Endothelial cell of umbilical vein (primary cell): ENCODE data around the gene S1PR5. TPM values are rescaled to one million over a fixed set of nuclear protein-coding genes. Genes with fewer than 3 reads are reported as not detected.
A peak's percentile ranks its signal among the peaks of the same experiment; 100 is the strongest.

Experiments
- BruUV-seq: library from RNA; stranded (reverse); fragments of 400-500 nt; replicated peaks from 2 replicates; lab custom pipeline; 2021; lab: Mats Ljungman, UMichigan
- CTCF ChIA-PET: fragments of 300-600, 350-600 bp; sonication (Branson Sonifier 250); formaldehyde crosslinking; loops from one replicate; lab custom pipeline; 2021; ENCODE audit warnings: antibody characterized with exemption, inconsistent platforms; lab: Charles Lee
- POLR2A ChIA-PET: fragments of 300-600, 350-600 bp; sonication (Branson Sonifier 250); formaldehyde crosslinking; loops from one replicate; lab custom pipeline; 2021; ENCODE audit warnings: antibody characterized with exemption, inconsistent platforms; lab: Charles Lee
- DNase-seq: peaks from one replicate; pipeline ENCODE4 v3.0.0-alpha.2; 2011; ENCODE audit warnings: low read depth, low spot score
- FAIRE-seq: peaks from 2 replicates; lab custom pipeline; 2011; peaks lifted over from hg19 to GRCh38; lab: Jason Lieb, UNC
- H2AFZ ChIP-seq: 2 replicates; pipeline ENCODE4 v1.6.0; 2012; ENCODE audit warnings: low read depth, low read length, control low read depth, inconsistent platforms
- H3K27ac ChIP-seq: 2 replicates; pipeline ENCODE4 v1.5.1; 2011; ENCODE audit warnings: low read depth, mild to moderate bottlenecking, control low read depth, low read length, moderate library complexity; ENCODE audit not compliant: insufficient read depth
- H3K27me3 ChIP-seq, 2 experiments: 2 replicates each; pipeline versions ENCODE4 v1.6.0 to v1.6.1; 2011; ENCODE audit warnings: low read length in 2 of 2, mixed read lengths in 1 of 2; ENCODE audit not compliant: control insufficient read depth in 2 of 2, insufficient read depth in 2 of 2
- H3K36me3 ChIP-seq, 2 experiments: 2 replicates in 1 of 2; 3 replicates in 1 of 2; pipeline ENCODE4 v1.5.1; 2011; ENCODE audit warnings: low read length in 2 of 2, mild to moderate bottlenecking in 1 of 2, moderate library complexity in 1 of 2; ENCODE audit not compliant: control insufficient read depth in 2 of 2, insufficient read depth in 2 of 2; ENCODE audit errors: extremely low read depth in 1 of 2
- H3K4me1 ChIP-seq: 3 replicates; pipeline ENCODE4 v1.5.1; 2011; ENCODE audit warnings: mild to moderate bottlenecking, low read length; ENCODE audit not compliant: control insufficient read depth, insufficient read depth; ENCODE audit errors: extremely low read depth
- H3K4me2 ChIP-seq: 2 replicates; pipeline ENCODE4 v1.6.1; 2011; ENCODE audit warnings: low read length, control low read depth, mixed read lengths; ENCODE audit not compliant: insufficient read depth
- H3K4me3 ChIP-seq, 3 experiments: fragments of 200-600 bp in 1 of 3; sonication (generic), shearing (Covaris generic) in 1 of 3; replicated peaks in 1 of 3; 2 replicates each; pipeline ENCODE4 v1.5.1; 2011 to 2016; ENCODE audit warnings: control low read depth in 3 of 3, low read length in 3 of 3, mild to moderate bottlenecking in 2 of 3, inconsistent platforms in 1 of 3, low read depth in 1 of 3, moderate library complexity in 1 of 3; ENCODE audit not compliant: insufficient read depth in 1 of 3
- H3K79me2 ChIP-seq: 2 replicates; pipeline ENCODE4 v1.6.0; 2012; ENCODE audit warnings: low read length, inconsistent platforms; ENCODE audit not compliant: control insufficient read depth, insufficient read depth
- H3K9ac ChIP-seq: replicated peaks from 2 replicates; pipeline ENCODE3; 2011; ENCODE audit warnings: low read length, control low read depth; ENCODE audit not compliant: insufficient read depth; ENCODE audit errors: extremely low read depth
- H3K9me1 ChIP-seq: replicated peaks from 3 replicates; pipeline ENCODE4 v1.6.0; 2011; ENCODE audit warnings: mild to moderate bottlenecking, low read length; ENCODE audit not compliant: control insufficient read depth, insufficient read depth; ENCODE audit errors: extremely low read depth
- H3K9me3 ChIP-seq: replicated peaks from 2 replicates; pipeline ENCODE4 v1.5.1; 2012; ENCODE audit warnings: low read length, inconsistent platforms; ENCODE audit not compliant: control insufficient read depth, insufficient read depth
- H4K20me1 ChIP-seq: replicated peaks from 2 replicates; pipeline ENCODE3; 2011; ENCODE audit warnings: mild to moderate bottlenecking, low read length; ENCODE audit not compliant: control insufficient read depth, insufficient read depth; ENCODE audit errors: extremely low read depth
- EZH2 ChIP-seq: IDR thresholded peaks from 2 replicates; pipeline ENCODE4 v1.6.1; 2012; ENCODE audit warnings: borderline replicate concordance, low read depth, mild to moderate bottlenecking, moderate library complexity, low read length, inconsistent platforms; ENCODE audit not compliant: severe bottlenecking
- FOS ChIP-seq: IDR thresholded peaks from 2 replicates; pipeline ENCODE4 v1.6.1; 2011; ENCODE audit warnings: mild to moderate bottlenecking, low read length, moderate library complexity, borderline replicate concordance; ENCODE audit not compliant: insufficient read depth
- GATA2 ChIP-seq: IDR thresholded peaks from 2 replicates; pipeline ENCODE4 v1.7.0; 2011; ENCODE audit warnings: low read depth, mild to moderate bottlenecking, moderate library complexity, mixed read lengths, low read length; ENCODE audit not compliant: insufficient read length, insufficient read depth
- JUN ChIP-seq: IDR thresholded peaks from 2 replicates; pipeline ENCODE4 v1.6.1; 2011; ENCODE audit warnings: borderline replicate concordance, low read depth; ENCODE audit not compliant: insufficient read length, insufficient read depth
- MAX ChIP-seq: IDR thresholded peaks from 2 replicates; pipeline ENCODE4 v1.6.1; 2011; ENCODE audit not compliant: insufficient read depth, insufficient read length
- MYC ChIP-seq: IDR thresholded peaks from one replicate; pipeline ENCODE4 v1.6.1; 2011; ENCODE audit warnings: mild to moderate bottlenecking, low read depth, low read length
- POLR2A ChIP-seq: IDR thresholded peaks from 2 replicates; pipeline ENCODE4 v1.6.1; 2012; ENCODE audit warnings: low read depth, mild to moderate bottlenecking, control low read depth, low read length
- POLR2AphosphoS5 ChIP-seq: IDR thresholded peaks from 2 replicates; pipeline ENCODE4 v1.6.1; 2012; ENCODE audit warnings: low read depth, mild to moderate bottlenecking, control low read depth, low read length, moderate library complexity; ENCODE audit not compliant: insufficient read depth
- dilution Hi-C: fragments of 300-500 bp; cut with MboI; formaldehyde crosslinking; loops from one replicate; pipeline ENCODE4 v1.15.0; 2019; ENCODE audit warnings: low sequenced_read_pairs; ENCODE audit not compliant: extremely low pct_ligation_motif_present
- intact Hi-C: fragments of 100-400 bp; cut with micrococcal nuclease; formaldehyde crosslinking; loops from one replicate; pipeline ENCODE4 v1.10.0; 2022
- microRNA counts: library from miRNA; unstranded; fragments of <30 nt; microRNA quantifications from one replicate; lab custom pipeline; 2016
- microRNA-seq: library from miRNA; unstranded; fragments of <30 nt; microRNA quantifications from one replicate; pipeline ENCODE4 v1.2.0, GENCODE V29; 2021; ENCODE audit warnings: borderline number of aligned reads, borderline replicate concordance
- polyA plus RNA-seq, 4 experiments: library from polyadenylated mRNA; depleted of rRNA in 3 of 4; stranded (reverse) in 3 of 4; unstranded in 1 of 4; fragments of >200 nt; gene quantifications; 2 replicates each; pipeline versions ENCODE4 v1.2.1 to v1.2.3, GENCODE V29; 2011 to 2012; ENCODE audit warnings: missing spikeins in 1 of 4
- small RNA-seq: library from RNA; depleted of rRNA; stranded (forward); fragments of <200 nt; gene quantifications from one replicate; pipeline ENCODE3, GENCODE V24; 2012; ENCODE audit warnings: low replicate concordance, low read depth; ENCODE audit not compliant: insufficient read depth, insufficient read length
- total RNA-seq: library from RNA; stranded (reverse); gene quantifications from 2 replicates; pipeline ENCODE4 v1.2.3, GENCODE V29; 2021
- TF ChIP-seq, protein P1 (sequence below), 2 donors: IDR thresholded peaks; 1 replicate in 1 of 2; 2 replicates in 1 of 2; pipeline ENCODE4 v1.5.1; 2011; ENCODE audit warnings: low read length in 2 of 2, mild to moderate bottlenecking in 2 of 2, moderate library complexity in 2 of 2, control low read depth in 1 of 2, inconsistent platforms in 1 of 2, low read depth in 1 of 2; ENCODE audit not compliant: insufficient read depth in 1 of 2; ENCODE audit errors: extremely low read depth in 1 of 2

S1PR5 gene
- total and polyA plus RNA-seq, 2 donors (not counting 3 experiments of a cell fraction or from before 2014, with no cell fraction given) = not detected

- Histone ChIP-seq H3K4me3 (no peak overlapping the region), H4K20me1 (no peaks in the 10 kb centered on the region), H3K79me2 (no peaks in the 10 kb centered on the region), H3K4me1 (no peaks in the 10 kb centered on the region), H3K9me1 (no peaks in the 10 kb centered on the region), H3K9ac (no peak overlapping the region), H3K27ac (no peak overlapping the region), H3K4me2 (no peak overlapping the region), H3K27me3 (no peaks in the 10 kb centered on the region), H3K36me3 (peaks cover 3 to 9% of the 10 kb centered on the region in 2 experiments), H3K9me3 (no peaks in the 10 kb centered on the region), H2AFZ (no peak overlapping the region)
- CTCF ChIA-PET = interaction anchor here (1.4 to 5.0 kb wide), 2 partner anchors 14 to 235 kb away, joined by 4 to 22 read pairs; no protein-coding TSS in a partner anchor
- dilution Hi-C loops = no loop called here
- FAIRE-seq = no peak
- DNase-seq = no peak
- intact Hi-C loops = no loop called here
- TF ChIP-seq EZH2 = no peak
- no peak for TF ChIP-seq POLR2AphosphoS5
- TF ChIP-seq JUN = no peak
- TF ChIP-seq GATA2 = no peak
- no peak for TF ChIP-seq FOS
- no peak for TF ChIP-seq MYC
- no peak for TF ChIP-seq POLR2A
- no peak for TF ChIP-seq MAX
- TF ChIP-seq, protein P1, sequence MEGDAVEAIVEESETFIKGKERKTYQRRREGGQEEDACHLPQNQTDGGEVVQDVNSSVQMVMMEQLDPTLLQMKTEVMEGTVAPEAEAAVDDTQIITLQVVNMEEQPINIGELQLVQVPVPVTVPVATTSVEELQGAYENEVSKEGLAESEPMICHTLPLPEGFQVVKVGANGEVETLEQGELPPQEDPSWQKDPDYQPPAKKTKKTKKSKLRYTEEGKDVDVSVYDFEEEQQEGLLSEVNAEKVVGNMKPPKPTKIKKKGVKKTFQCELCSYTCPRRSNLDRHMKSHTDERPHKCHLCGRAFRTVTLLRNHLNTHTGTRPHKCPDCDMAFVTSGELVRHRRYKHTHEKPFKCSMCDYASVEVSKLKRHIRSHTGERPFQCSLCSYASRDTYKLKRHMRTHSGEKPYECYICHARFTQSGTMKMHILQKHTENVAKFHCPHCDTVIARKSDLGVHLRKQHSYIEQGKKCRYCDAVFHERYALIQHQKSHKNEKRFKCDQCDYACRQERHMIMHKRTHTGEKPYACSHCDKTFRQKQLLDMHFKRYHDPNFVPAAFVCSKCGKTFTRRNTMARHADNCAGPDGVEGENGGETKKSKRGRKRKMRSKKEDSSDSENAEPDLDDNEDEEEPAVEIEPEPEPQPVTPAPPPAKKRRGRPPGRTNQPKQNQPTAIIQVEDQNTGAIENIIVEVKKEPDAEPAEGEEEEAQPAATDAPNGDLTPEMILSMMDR (IDR thresholded peaks at IDR 0.05; ENCODE audit: extremely low read depth in 1 of 2, insufficient read depth in 1 of 2, low read depth in 1 of 2, low read length in 2 of 2) = no peak
- BruUV-seq = no TSS peak
- POLR2A ChIA-PET = no interaction called here
Measured at GRCh38 chr19:10464456-10464855, 52.8 kb downstream of the S1PR5 start.

MicroRNAs within 50 kb of the gene (microRNA counts, 767-probe panel; counts per million panel counts)
- 723 counts per million, percentile 96 among the panel's probes with 10 or more counts for microRNA hsa-miR-1238 (lab: Ali Mortazavi, UCI)

Small RNA genes lying within 50 kb of the gene (microRNA-seq; reads per million reads assigned to microRNA genes)
- not detected for gene MIR1238

Small RNA genes lying within 50 kb of the gene (small RNA-seq; reads per million reads assigned to genes)
- gene MIR1238 (not detected), gene RNU7-140P (not detected)

Other genes starting within 250 kb of the S1PR5 start
- gene ICAM1, start 246.3 kb downstream of the S1PR5 start, total RNA-seq = 7.1 and 20.5 TPM in 2 replicates
- gene ICAM1, start 246.3 kb downstream of the S1PR5 start, polyA plus RNA-seq = 30.4 and 38.0 TPM in 2 replicates
- 0.49 TPM in 1 of 2 replicates, not detected in the other for gene ICAM4, start 230.5 kb downstream of the S1PR5 start, total RNA-seq
- 0.41 and 0.44 TPM in 2 replicates for gene ICAM4, start 230.5 kb downstream of the S1PR5 start, polyA plus RNA-seq
- gene ICAM5, start 227.5 kb downstream of the S1PR5 start, total RNA-seq = 0.40 TPM in 1 of 2 replicates, not detected in the other
- 0.03 and 0.10 TPM in 2 replicates for gene ICAM5, start 227.5 kb downstream of the S1PR5 start, polyA plus RNA-seq
- 2.9 and 5.3 TPM in 2 replicates for gene ZGLP1, start 207.6 kb downstream of the S1PR5 start, total RNA-seq
- 1.6 and 2.3 TPM in 2 replicates for gene ZGLP1, start 207.6 kb downstream of the S1PR5 start, polyA plus RNA-seq
- 20.5 and 22.4 TPM in 2 replicates for gene FDX2, start 201.4 kb downstream of the S1PR5 start, total RNA-seq
- gene FDX2, start 201.4 kb downstream of the S1PR5 start, polyA plus RNA-seq = 59.8 and 61.6 TPM in 2 replicates
- 47.6 and 55.1 TPM in 2 replicates for gene RAVER1, start 183.9 kb downstream of the S1PR5 start, total RNA-seq
- 5.1 and 5.2 TPM in 2 replicates for gene RAVER1, start 183.9 kb downstream of the S1PR5 start, polyA plus RNA-seq
- gene ICAM3, start 177.8 kb downstream of the S1PR5 start, total RNA-seq = 11.4 and 11.6 TPM in 2 replicates
- 6.7 and 8.7 TPM in 2 replicates for gene ICAM3, start 177.8 kb downstream of the S1PR5 start, polyA plus RNA-seq
- 138 and 142 TPM in 2 replicates for gene TYK2, start 136.9 kb downstream of the S1PR5 start, total RNA-seq
- gene TYK2, start 136.9 kb downstream of the S1PR5 start, polyA plus RNA-seq = 92.9 and 93.7 TPM in 2 replicates
- 275 and 300 TPM in 2 replicates for gene CDC37, start 113.9 kb downstream of the S1PR5 start, total RNA-seq
- gene CDC37, start 113.9 kb downstream of the S1PR5 start, polyA plus RNA-seq = 366 and 372 TPM in 2 replicates
- gene PDE4A, start 96.9 kb downstream of the S1PR5 start, total RNA-seq = 9.9 and 10.0 TPM in 2 replicates
- 3.7 and 3.8 TPM in 2 replicates for gene PDE4A, start 96.9 kb downstream of the S1PR5 start, polyA plus RNA-seq
- 78.2 and 81.4 TPM in 2 replicates for gene KEAP1, start 14.1 kb downstream of the S1PR5 start, total RNA-seq
- 91.1 and 107 TPM in 2 replicates for gene KEAP1, start 14.1 kb downstream of the S1PR5 start, polyA plus RNA-seq
- 19.8 and 21.8 TPM in 2 replicates for gene ATG4D, start 26.5 kb upstream of the S1PR5 start, total RNA-seq
- gene ATG4D, start 26.5 kb upstream of the S1PR5 start, polyA plus RNA-seq = 24.9 and 29.6 TPM in 2 replicates
- 23.1 and 25.7 TPM in 2 replicates for gene KRI1, start 48.6 kb upstream of the S1PR5 start, total RNA-seq
- gene KRI1, start 48.6 kb upstream of the S1PR5 start, polyA plus RNA-seq = 5.9 and 6.7 TPM in 2 replicates
- gene CDKN2D, start 51.5 kb upstream of the S1PR5 start, total RNA-seq = 5.0 and 5.9 TPM in 2 replicates
- gene CDKN2D, start 51.5 kb upstream of the S1PR5 start, polyA plus RNA-seq = 9.2 and 9.8 TPM in 2 replicates
- not detected in 2 replicates for gene AP1M2, start 69.9 kb upstream of the S1PR5 start, total RNA-seq
- 0.19 TPM in 1 of 2 replicates, not detected in the other for gene AP1M2, start 69.9 kb upstream of the S1PR5 start, polyA plus RNA-seq
- 130 and 136 TPM in 2 replicates for gene SLC44A2, start 108.1 kb upstream of the S1PR5 start, total RNA-seq
- gene SLC44A2, start 108.1 kb upstream of the S1PR5 start, polyA plus RNA-seq = 94.2 and 97.7 TPM in 2 replicates
- gene ILF3, start 136.9 kb upstream of the S1PR5 start, total RNA-seq = 425 and 459 TPM in 2 replicates
- gene ILF3, start 136.9 kb upstream of the S1PR5 start, polyA plus RNA-seq = 186 and 187 TPM in 2 replicates
- 38.2 and 41.7 TPM in 2 replicates for gene QTRT1, start 184.0 kb upstream of the S1PR5 start, total RNA-seq
- gene QTRT1, start 184.0 kb upstream of the S1PR5 start, polyA plus RNA-seq = 61.0 and 64.9 TPM in 2 replicates
- 164 and 175 TPM in 2 replicates for gene DNM2, start 200.6 kb upstream of the S1PR5 start, total RNA-seq
- 81.8 and 89.9 TPM in 2 replicates for gene DNM2, start 200.6 kb upstream of the S1PR5 start, polyA plus RNA-seq